Body of pancreas (tissue), 4 donors: ENCODE measurements around the gene PRR16. TPM values are rescaled to one million over a fixed set of nuclear protein-coding genes. Genes with fewer than 3 reads are reported as not detected.

Experiments used
- ATAC-seq: fragments of 150-250 bp; one replicate; pipeline ENCODE4 v1.9.1; 2016
- DNase-seq, 4 donors: peaks; one replicate each; pipeline ENCODE4 v3.0.0-alpha.2; 2019
- H3K27ac ChIP-seq, 4 donors: fragments of 200-600 bp; sonication (generic); 1 replicate in 3 of 4; 2 replicates in 1 of 4; pipeline versions ENCODE4 v1.5.1 to v1.6.1; 2016 to 2019; ENCODE audit warnings: mild to moderate bottlenecking in 1 of 4, mixed read lengths in 1 of 4, moderate library complexity in 1 of 4
- H3K27me3 ChIP-seq, 2 donors: fragments of 200-600 bp; sonication (generic); one replicate each; pipeline ENCODE4 v1.6.0; 2016; ENCODE audit warnings: mild to moderate bottlenecking in 1 of 2
- H3K36me3 ChIP-seq, 2 donors: fragments of 200-600 bp; sonication (generic); replicated peaks in 1 of 2; 2 replicates each; pipeline ENCODE4 v1.5.1; 2016; ENCODE audit warnings: low read depth in 2 of 2; ENCODE audit not compliant: insufficient read depth in 1 of 2
- H3K4me1 ChIP-seq: fragments of 200-600 bp; sonication (generic); one replicate; pipeline ENCODE4 v1.6.0; 2016
- H3K4me3 ChIP-seq, 2 donors: fragments of 200-600 bp; sonication (generic); 1 replicate in 1 of 2; 2 replicates in 1 of 2; pipeline ENCODE4 v1.5.1; 2016 to 2019
- H3K9me3 ChIP-seq, 3 donors: fragments of 200-600 bp; sonication (generic); 1 replicate in 2 of 3; 2 replicates in 1 of 3; pipeline ENCODE4 v1.5.1; 2016
- POLR2A ChIP-seq, 3 donors: fragments of 450-650 bp; IDR thresholded peaks; one replicate each; pipeline ENCODE4 v1.6.1; 2016; ENCODE audit warnings: antibody characterized with exemption in 3 of 3, mild to moderate bottlenecking in 2 of 3
- WGBS, 2 donors: methylation state at CpG; one replicate each; pipeline ENCODE4 v1.1.5; 2017; 5-methylcytosine and 5-hydroxymethylcytosine counted together
- intact Hi-C: fragments of 100-400 bp; cut with DNase I; formaldehyde crosslinking; loops from one replicate; pipeline ENCODE4 v1.15.1; 2023
- total RNA-seq, 2 donors: library from RNA; depleted of rRNA; stranded (reverse); fragments of >200 nt; gene quantifications; one replicate each; pipeline ENCODE4 v1.1.0, GENCODE V29; 2016
- TF ChIP-seq, protein P1 (sequence below), 7 experiments: fragments of 450-650 bp in 4 of 7; fragments of 200-600 bp in 3 of 7; sonication (generic) in 3 of 7; IDR thresholded peaks; one replicate each; pipeline ENCODE4 v1.5.1; 2016 to 2019; ENCODE audit warnings: antibody characterized with exemption in 7 of 7

The PRR16 gene
- total RNA-seq, 2 donors from 2014 or later: 0.78 to 0.99 TPM

- DNase-seq: no peak
- Histone ChIP-seq H3K27ac (no peak overlapping the region), H3K4me1 (no peaks in the 10 kb centered on the region), H3K4me3 (no peak overlapping the region), H3K27me3 (no peaks in the 10 kb centered on the region), H3K9me3 (no peaks in the 10 kb centered on the region), H3K36me3 (no peaks in the 10 kb centered on the region)
- TF ChIP-seq, protein P1, sequence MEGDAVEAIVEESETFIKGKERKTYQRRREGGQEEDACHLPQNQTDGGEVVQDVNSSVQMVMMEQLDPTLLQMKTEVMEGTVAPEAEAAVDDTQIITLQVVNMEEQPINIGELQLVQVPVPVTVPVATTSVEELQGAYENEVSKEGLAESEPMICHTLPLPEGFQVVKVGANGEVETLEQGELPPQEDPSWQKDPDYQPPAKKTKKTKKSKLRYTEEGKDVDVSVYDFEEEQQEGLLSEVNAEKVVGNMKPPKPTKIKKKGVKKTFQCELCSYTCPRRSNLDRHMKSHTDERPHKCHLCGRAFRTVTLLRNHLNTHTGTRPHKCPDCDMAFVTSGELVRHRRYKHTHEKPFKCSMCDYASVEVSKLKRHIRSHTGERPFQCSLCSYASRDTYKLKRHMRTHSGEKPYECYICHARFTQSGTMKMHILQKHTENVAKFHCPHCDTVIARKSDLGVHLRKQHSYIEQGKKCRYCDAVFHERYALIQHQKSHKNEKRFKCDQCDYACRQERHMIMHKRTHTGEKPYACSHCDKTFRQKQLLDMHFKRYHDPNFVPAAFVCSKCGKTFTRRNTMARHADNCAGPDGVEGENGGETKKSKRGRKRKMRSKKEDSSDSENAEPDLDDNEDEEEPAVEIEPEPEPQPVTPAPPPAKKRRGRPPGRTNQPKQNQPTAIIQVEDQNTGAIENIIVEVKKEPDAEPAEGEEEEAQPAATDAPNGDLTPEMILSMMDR (IDR thresholded peaks at IDR 0.05): no peak
- TF ChIP-seq POLR2A (IDR thresholded peaks at IDR 0.05): no peak
- intact Hi-C loops: no loop called here
- WGBS, 2 donors: 67 to 85% methylated on average over 2 of the region's 2 CpGs
- ATAC-seq: no peak
Measured at GRCh38 chr5:120504057-120504456, 40.0 kb downstream of the PRR16 start.

GRCh38 chr5:120507197-120507596 lies 43.1 kb downstream of the PRR16 start:
- intact Hi-C loops: no loop called here
- ATAC-seq: no peak
- no peak for TF ChIP-seq POLR2A (IDR thresholded peaks at IDR 0.05)
- TF ChIP-seq, protein P1 (IDR thresholded peaks at IDR 0.05): no peak

DNA sequence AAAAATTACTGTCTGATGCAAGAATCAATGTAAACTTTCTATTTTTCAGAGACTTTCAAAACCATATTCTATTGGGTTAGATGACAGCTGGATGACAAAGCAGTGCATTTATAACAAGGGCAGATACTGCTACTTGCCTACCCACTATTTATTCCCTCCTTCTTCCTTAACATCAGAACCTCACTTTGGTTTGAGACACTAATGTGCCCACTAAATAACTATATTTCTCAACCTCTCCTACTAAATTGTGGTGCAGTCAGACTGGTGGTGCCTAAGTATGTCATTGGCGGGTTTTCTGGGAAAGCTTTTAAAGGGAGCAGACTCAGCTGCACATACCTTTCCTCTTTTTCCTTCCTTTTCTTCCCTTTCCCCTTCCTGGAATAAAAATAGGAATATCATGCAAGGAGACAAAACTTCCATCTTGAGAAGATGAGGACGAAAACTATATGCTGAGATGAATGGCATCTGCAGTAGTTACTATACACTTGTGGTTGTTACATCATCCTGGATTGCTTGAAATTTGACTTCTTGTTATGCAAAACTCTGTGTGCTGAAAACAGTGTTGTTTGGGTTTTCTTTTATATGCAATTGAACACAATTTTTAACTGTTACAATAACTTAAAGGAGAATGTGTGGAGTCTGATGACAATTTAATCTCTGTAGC lies 43.8 kb downstream of the PRR16 start:
- ATAC-seq: no peak
- intact Hi-C loops: no loop called here

More at GRCh38 chr5:120507197-120507596, 43.1 kb downstream of the PRR16 start:
- H3K4me1 ChIP-seq: no peaks in the 10 kb centered on the region
- DNase-seq: no peak
- no peaks in the 10 kb centered on the region for H3K27me3 ChIP-seq
- no peak overlapping the region for H3K27ac ChIP-seq
- H3K4me3 ChIP-seq: no peak overlapping the region
- 75 to 78% methylated on average over 2 of the region's 2 CpGs for WGBS, 2 donors
- no peaks in the 10 kb centered on the region for H3K9me3 ChIP-seq
- H3K36me3 ChIP-seq: no peaks in the 10 kb centered on the region

DNA sequence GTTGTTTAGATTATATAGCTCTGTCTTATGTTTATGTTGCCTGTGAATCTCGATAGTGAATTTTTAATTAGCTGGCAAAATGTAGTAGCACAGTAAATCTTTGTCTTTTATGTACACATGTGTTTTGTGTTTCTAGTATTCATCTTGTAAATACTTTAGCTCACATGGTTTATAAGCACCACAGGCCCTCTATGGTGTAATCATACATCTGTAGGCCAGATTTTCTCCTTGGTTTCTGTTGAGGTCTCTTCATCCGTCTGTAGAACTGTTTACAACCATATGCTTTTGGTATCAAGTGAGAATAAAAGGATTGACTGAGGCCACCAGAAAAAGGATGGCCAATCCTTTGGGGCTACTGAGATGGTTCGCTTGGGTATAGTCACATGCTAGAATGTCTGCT lies 45.0 kb downstream of the PRR16 start:
- Histone ChIP-seq H3K36me3 (no peaks in the 10 kb centered on the region), H3K9me3 (no peaks in the 10 kb centered on the region), H3K4me3 (no peak overlapping the region), H3K27me3 (no peaks in the 10 kb centered on the region), H3K4me1 (no peaks in the 10 kb centered on the region), H3K27ac (no peak overlapping the region)
- no peak for DNase-seq
- intact Hi-C loops: no loop called here
- WGBS, 2 donors: 67 to 68% methylated on average over 3 of the region's 3 CpGs
- TF ChIP-seq, protein P1 (IDR thresholded peaks at IDR 0.05): no peak
- TF ChIP-seq POLR2A (IDR thresholded peaks at IDR 0.05): no peak
- ATAC-seq: no peak

More for the DNA sequence above, 43.8 kb downstream of the PRR16 start:
- WGBS, 2 donors: 70% methylated on average over 2 of the region's 2 CpGs
- Histone ChIP-seq H3K27ac (no peak overlapping the region), H3K4me3 (no peak overlapping the region), H3K4me1 (no peaks in the 10 kb centered on the region), H3K27me3 (no peaks in the 10 kb centered on the region), H3K9me3 (no peaks in the 10 kb centered on the region), H3K36me3 (no peaks in the 10 kb centered on the region)
- no peak for TF ChIP-seq POLR2A (IDR thresholded peaks at IDR 0.05)
- TF ChIP-seq, protein P1 (IDR thresholded peaks at IDR 0.05): no peak
- DNase-seq: no peak

GRCh38 chr5:120510098-120510637 lies 46.1 kb downstream of the PRR16 start:
- 46 to 56% methylated on average over 2 of the region's 2 CpGs for WGBS, 2 donors
- Histone ChIP-seq H3K9me3 (no peaks in the 10 kb centered on the region), H3K4me1 (no peaks in the 10 kb centered on the region), H3K27ac (no peak overlapping the region), H3K36me3 (no peaks in the 10 kb centered on the region), H3K4me3 (no peak overlapping the region), H3K27me3 (no peaks in the 10 kb centered on the region)
- no peak for TF ChIP-seq POLR2A (IDR thresholded peaks at IDR 0.05)
- DNase-seq (no peak), ATAC-seq (no peak)
- intact Hi-C loops: no loop called here
